Neural cell (in vitro differentiated cells): ENCODE measurements around the gene PIEZO1. TPM values are rescaled to one million over a fixed set of nuclear protein-coding genes. Genes with fewer than 3 reads are reported as not detected.

Experiments
- H2AFZ ChIP-seq: fragments of 200-600, 300-800 bp; sonication (generic), shearing (Covaris generic); 2 replicates; pipeline ENCODE4 v1.6.0; 2014; ENCODE audit warnings: low read depth, mild to moderate bottlenecking, antibody characterized with exemption, low read length, moderate library complexity
- H3F3A ChIP-seq: fragments of 200-600 bp; shearing (Covaris generic); 2 replicates; pipeline ENCODE4 v1.6.1; 2016; ENCODE audit warnings: mild to moderate bottlenecking, moderate library complexity, mixed read lengths, antibody characterized with exemption, low read length; ENCODE audit not compliant: insufficient read depth, poor library complexity, severe bottlenecking
- H3K27ac ChIP-seq: fragments of 200-600, 300-800 bp; sonication (generic), shearing (Covaris generic); 2 replicates; pipeline ENCODE4 v1.5.1; 2014; ENCODE audit warnings: mild to moderate bottlenecking, low read length, moderate library complexity
- H3K27me3 ChIP-seq: fragments of 300-800, 200-600 bp; sonication (generic), shearing (Covaris generic); 2 replicates; pipeline ENCODE4 v1.6.0; 2014; ENCODE audit warnings: mild to moderate bottlenecking, low read depth, low read length, moderate library complexity; ENCODE audit not compliant: insufficient read depth
- H3K36me3 ChIP-seq: fragments of 300-800, 200-600 bp; sonication (generic), shearing (Covaris generic); 2 replicates; pipeline ENCODE4 v1.5.1; 2014; ENCODE audit warnings: mild to moderate bottlenecking, antibody characterized with exemption, low read length, moderate library complexity; ENCODE audit not compliant: insufficient read depth
- H3K4me2 ChIP-seq: fragments of 300-800, 200-600 bp; sonication (generic), shearing (Covaris generic); 2 replicates; pipeline ENCODE4 v1.6.0; 2014; ENCODE audit warnings: mild to moderate bottlenecking, low read length
- H3K4me3 ChIP-seq: fragments of 300-800, 200-600 bp; sonication (generic), shearing (Covaris generic); 2 replicates; pipeline ENCODE4 v1.5.1; 2014; ENCODE audit warnings: mild to moderate bottlenecking, low read length, moderate library complexity
- H3K79me2 ChIP-seq: fragments of 200-600 bp; shearing (Covaris generic); replicated peaks from 2 replicates; pipeline ENCODE4 v1.6.0; 2014; ENCODE audit warnings: mild to moderate bottlenecking, low read length, moderate library complexity; ENCODE audit not compliant: insufficient read depth
- H3K9ac ChIP-seq: fragments of 300-800, 200-600 bp; sonication (generic), shearing (Covaris generic); 2 replicates; pipeline ENCODE4 v1.6.1; 2016; ENCODE audit warnings: mild to moderate bottlenecking, low read length, mixed read lengths
- H3K9me2 ChIP-seq: fragments of 200-600 bp; shearing (Covaris generic); 2 replicates; pipeline ENCODE4 v1.6.1; 2016; ENCODE audit warnings: mild to moderate bottlenecking, low read length, mixed read lengths; ENCODE audit not compliant: insufficient read depth
- H3K9me3 ChIP-seq: fragments of 200-600, 300-800 bp; sonication (generic), shearing (Covaris generic); 2 replicates; pipeline ENCODE4 v1.6.1; 2016; ENCODE audit warnings: mild to moderate bottlenecking, mixed run types, low read length, moderate library complexity, mixed read lengths
- H4K20me1 ChIP-seq: fragments of 200-600 bp; shearing (Covaris generic); 2 replicates; pipeline ENCODE4 v1.6.1; 2016; ENCODE audit warnings: mild to moderate bottlenecking, mixed run types; ENCODE audit not compliant: insufficient read depth
- EP300 ChIP-seq: fragments of 450-650 bp; conservative IDR thresholded peaks from 2 replicates; pipeline ENCODE4 v1.6.1; 2014; ENCODE audit warnings: antibody characterized with exemption, mild to moderate bottlenecking, moderate library complexity; ENCODE audit not compliant: poor library complexity, severe bottlenecking
- EZH2 ChIP-seq: fragments of 200-600, 300-800 bp; shearing (Covaris generic), sonication (generic); IDR thresholded peaks from 2 replicates; pipeline ENCODE4 v1.6.1; 2014; ENCODE audit warnings: antibody characterized with exemption, low read length, borderline replicate concordance, mild to moderate bottlenecking; ENCODE audit not compliant: insufficient read depth, poor library complexity, severe bottlenecking
- MXI1 ChIP-seq: fragments of 450-650 bp; conservative IDR thresholded peaks from 2 replicates; pipeline ENCODE4 v1.6.1; 2014; ENCODE audit warnings: antibody characterized with exemption, mild to moderate bottlenecking; ENCODE audit not compliant: poor library complexity, severe bottlenecking
- POLR2AphosphoS5 ChIP-seq: IDR thresholded peaks from 2 replicates; pipeline ENCODE4 v1.6.1; 2012
- RAD21 ChIP-seq: fragments of 450-650 bp; conservative IDR thresholded peaks from 2 replicates; pipeline ENCODE4 v1.6.1; 2014; ENCODE audit warnings: antibody characterized with exemption, mild to moderate bottlenecking, moderate library complexity
- SMC3 ChIP-seq: fragments of 450-650 bp; conservative IDR thresholded peaks from 2 replicates; pipeline ENCODE4 v1.6.1; 2014; ENCODE audit warnings: antibody characterized with exemption, mild to moderate bottlenecking, moderate library complexity; ENCODE audit not compliant: poor library complexity
- TAF1 ChIP-seq: IDR thresholded peaks from 2 replicates; pipeline ENCODE4 v1.6.1; 2012; ENCODE audit warnings: low read depth
- polyA plus RNA-seq: library from polyadenylated mRNA; depleted of rRNA; stranded (reverse); fragments of >200 nt; gene quantifications from 2 replicates; pipeline ENCODE4 v1.2.3, GENCODE V29; 2014
- TF ChIP-seq, protein P1 (sequence below): IDR thresholded peaks from 2 replicates; pipeline ENCODE4 v1.6.1; 2012; ENCODE audit warnings: borderline replicate concordance
- TF ChIP-seq, protein P2 (sequence below): fragments of 450-650 bp; IDR thresholded peaks from 2 replicates; pipeline ENCODE4 v1.5.1; 2014; ENCODE audit warnings: antibody characterized with exemption, mild to moderate bottlenecking, moderate library complexity; ENCODE audit not compliant: poor library complexity, severe bottlenecking

Gene PIEZO1
- polyA plus RNA-seq, 1 donor from 2014 or later: not detected

GRCh38 chr16:88760424-88761142 is 24.4 kb downstream of the PIEZO1 start:
- no peaks in the 10 kb centered on the region for H4K20me1 ChIP-seq
- no peak overlapping the region for H3K9ac ChIP-seq
- no peaks in the 10 kb centered on the region for H3K36me3 ChIP-seq
- TF ChIP-seq, protein P1, sequence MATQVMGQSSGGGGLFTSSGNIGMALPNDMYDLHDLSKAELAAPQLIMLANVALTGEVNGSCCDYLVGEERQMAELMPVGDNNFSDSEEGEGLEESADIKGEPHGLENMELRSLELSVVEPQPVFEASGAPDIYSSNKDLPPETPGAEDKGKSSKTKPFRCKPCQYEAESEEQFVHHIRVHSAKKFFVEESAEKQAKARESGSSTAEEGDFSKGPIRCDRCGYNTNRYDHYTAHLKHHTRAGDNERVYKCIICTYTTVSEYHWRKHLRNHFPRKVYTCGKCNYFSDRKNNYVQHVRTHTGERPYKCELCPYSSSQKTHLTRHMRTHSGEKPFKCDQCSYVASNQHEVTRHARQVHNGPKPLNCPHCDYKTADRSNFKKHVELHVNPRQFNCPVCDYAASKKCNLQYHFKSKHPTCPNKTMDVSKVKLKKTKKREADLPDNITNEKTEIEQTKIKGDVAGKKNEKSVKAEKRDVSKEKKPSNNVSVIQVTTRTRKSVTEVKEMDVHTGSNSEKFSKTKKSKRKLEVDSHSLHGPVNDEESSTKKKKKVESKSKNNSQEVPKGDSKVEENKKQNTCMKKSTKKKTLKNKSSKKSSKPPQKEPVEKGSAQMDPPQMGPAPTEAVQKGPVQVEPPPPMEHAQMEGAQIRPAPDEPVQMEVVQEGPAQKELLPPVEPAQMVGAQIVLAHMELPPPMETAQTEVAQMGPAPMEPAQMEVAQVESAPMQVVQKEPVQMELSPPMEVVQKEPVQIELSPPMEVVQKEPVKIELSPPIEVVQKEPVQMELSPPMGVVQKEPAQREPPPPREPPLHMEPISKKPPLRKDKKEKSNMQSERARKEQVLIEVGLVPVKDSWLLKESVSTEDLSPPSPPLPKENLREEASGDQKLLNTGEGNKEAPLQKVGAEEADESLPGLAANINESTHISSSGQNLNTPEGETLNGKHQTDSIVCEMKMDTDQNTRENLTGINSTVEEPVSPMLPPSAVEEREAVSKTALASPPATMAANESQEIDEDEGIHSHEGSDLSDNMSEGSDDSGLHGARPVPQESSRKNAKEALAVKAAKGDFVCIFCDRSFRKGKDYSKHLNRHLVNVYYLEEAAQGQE: no peak
- TF ChIP-seq EZH2 (no peak), MXI1 (no peak), POLR2AphosphoS5 (no peak), EP300 (no peak), TAF1 (no peak), RAD21 (no peak), SMC3 (no peak)
- TF ChIP-seq, protein P2, sequence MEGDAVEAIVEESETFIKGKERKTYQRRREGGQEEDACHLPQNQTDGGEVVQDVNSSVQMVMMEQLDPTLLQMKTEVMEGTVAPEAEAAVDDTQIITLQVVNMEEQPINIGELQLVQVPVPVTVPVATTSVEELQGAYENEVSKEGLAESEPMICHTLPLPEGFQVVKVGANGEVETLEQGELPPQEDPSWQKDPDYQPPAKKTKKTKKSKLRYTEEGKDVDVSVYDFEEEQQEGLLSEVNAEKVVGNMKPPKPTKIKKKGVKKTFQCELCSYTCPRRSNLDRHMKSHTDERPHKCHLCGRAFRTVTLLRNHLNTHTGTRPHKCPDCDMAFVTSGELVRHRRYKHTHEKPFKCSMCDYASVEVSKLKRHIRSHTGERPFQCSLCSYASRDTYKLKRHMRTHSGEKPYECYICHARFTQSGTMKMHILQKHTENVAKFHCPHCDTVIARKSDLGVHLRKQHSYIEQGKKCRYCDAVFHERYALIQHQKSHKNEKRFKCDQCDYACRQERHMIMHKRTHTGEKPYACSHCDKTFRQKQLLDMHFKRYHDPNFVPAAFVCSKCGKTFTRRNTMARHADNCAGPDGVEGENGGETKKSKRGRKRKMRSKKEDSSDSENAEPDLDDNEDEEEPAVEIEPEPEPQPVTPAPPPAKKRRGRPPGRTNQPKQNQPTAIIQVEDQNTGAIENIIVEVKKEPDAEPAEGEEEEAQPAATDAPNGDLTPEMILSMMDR: no peak
- no peaks in the 10 kb centered on the region for H3K79me2 ChIP-seq
- H2AFZ ChIP-seq: no peak overlapping the region
- no peaks in the 10 kb centered on the region for H3K27me3 ChIP-seq
- H3K4me2 ChIP-seq: no peak overlapping the region
- no peaks in the 10 kb centered on the region for H3K9me2 ChIP-seq
- no peak overlapping the region for H3K4me3 ChIP-seq
- no peaks in the 10 kb centered on the region for H3F3A ChIP-seq
- no peaks in the 10 kb centered on the region for H3K9me3 ChIP-seq
- H3K27ac ChIP-seq: no peak overlapping the region

GRCh38 chr16:88759976-88760350 is 25.1 kb downstream of the PIEZO1 start:
- H3F3A ChIP-seq: no peaks in the 10 kb centered on the region
- H3K79me2 ChIP-seq: no peaks in the 10 kb centered on the region
- no peak overlapping the region for H3K4me3 ChIP-seq
- no peaks in the 10 kb centered on the region for H3K27me3 ChIP-seq
- H3K9ac ChIP-seq: no peak overlapping the region
- no peak overlapping the region for H3K27ac ChIP-seq
- H3K9me3 ChIP-seq: no peaks in the 10 kb centered on the region
- no peaks in the 10 kb centered on the region for H3K36me3 ChIP-seq
- H2AFZ ChIP-seq: no peak overlapping the region
- TF ChIP-seq EZH2: no peak
- no peak overlapping the region for H3K4me2 ChIP-seq
- no peaks in the 10 kb centered on the region for H4K20me1 ChIP-seq
- no peaks in the 10 kb centered on the region for H3K9me2 ChIP-seq
